Measurements from ENCODE around the gene LILRA5. TPM values are rescaled to one million over a fixed set of nuclear protein-coding genes. Genes with fewer than 3 reads are reported as not detected.

The LILRA5 gene
- total RNA-seq, 2 donors from 2014 or later, result 9.6 to 12.2 TPM

- TF ChIP-seq CTCF (IDR thresholded peaks at IDR 0.05), result no peak
- Histone ChIP-seq H3K9me3 (no peaks in the 10 kb centered on the region), H3K4me3 (no peak overlapping the region), H3K27me3 (replicated peaks; ENCODE audit: insufficient read depth) (no peaks in the 10 kb centered on the region), H3K4me1 (ENCODE audit: control insufficient read depth in 1 of 2, low read depth in 2 of 2) (no peaks in the 10 kb centered on the region), H3K36me3 (no peaks in the 10 kb centered on the region), H3K27ac (no peak overlapping the region)
- ATAC-seq (ENCODE audit: insufficient number of reproducible peaks, low FRiP score, low read depth), result no peak
- no peak for DNase-seq (ENCODE audit: low spot score)
These were observed 33.0 kb upstream of the LILRA5 start for GRCh38 chr19:54345938-54346386.

GRCh38 chr19:54343868-54344267 is 30.9 kb upstream of the LILRA5 start:
- Histone ChIP-seq H3K36me3 (no peaks in the 10 kb centered on the region), H3K9me3 (no peaks in the 10 kb centered on the region), H3K4me3 (no peak overlapping the region), H3K27me3 (replicated peaks; ENCODE audit: insufficient read depth) (no peaks in the 10 kb centered on the region), H3K4me1 (ENCODE audit: control insufficient read depth in 1 of 2, low read depth in 2 of 2) (no peaks in the 10 kb centered on the region), H3K27ac (no peak overlapping the region)
- DNase-seq (ENCODE audit: low spot score) (no peak), ATAC-seq (ENCODE audit: insufficient number of reproducible peaks, low FRiP score, low read depth) (no peak)
- no peak for TF ChIP-seq CTCF (IDR thresholded peaks at IDR 0.05)

GRCh38 chr19:54341295-54341694 is 28.3 kb upstream of the LILRA5 start:
- Histone ChIP-seq H3K27me3 (replicated peaks; ENCODE audit: insufficient read depth) (no peaks in the 10 kb centered on the region), H3K36me3 (no peaks in the 10 kb centered on the region), H3K9me3 (no peaks in the 10 kb centered on the region), H3K27ac (no peak overlapping the region), H3K4me1 (ENCODE audit: control insufficient read depth in 1 of 2, low read depth in 2 of 2) (no peaks in the 10 kb centered on the region), H3K4me3 (no peak overlapping the region)
- DNase-seq (ENCODE audit: low spot score) (no peak), ATAC-seq (ENCODE audit: insufficient number of reproducible peaks, low FRiP score, low read depth) (no peak)
- no peak for TF ChIP-seq CTCF (IDR thresholded peaks at IDR 0.05)

- no peaks in the 10 kb centered on the region for H3K4me1 ChIP-seq (ENCODE audit: control insufficient read depth in 1 of 2, low read depth in 2 of 2)
- H3K4me3 ChIP-seq, result no peak overlapping the region
- H3K36me3 ChIP-seq, result no peaks in the 10 kb centered on the region
- no peaks in the 10 kb centered on the region for H3K9me3 ChIP-seq
- ATAC-seq (ENCODE audit: insufficient number of reproducible peaks, low FRiP score, low read depth) (no peak), DNase-seq (ENCODE audit: low spot score) (no peak)
- TF ChIP-seq CTCF (IDR thresholded peaks at IDR 0.05), result no peak
- no peak overlapping the region for H3K27ac ChIP-seq
- no peaks in the 10 kb centered on the region for H3K27me3 ChIP-seq (replicated peaks; ENCODE audit: insufficient read depth)
These were observed 26.8 kb upstream of the LILRA5 start for GRCh38 chr19:54339646-54340358.

GRCh38 chr19:54338521-54338920 is 25.6 kb upstream of the LILRA5 start:
- Histone ChIP-seq H3K4me1 (ENCODE audit: control insufficient read depth in 1 of 2, low read depth in 2 of 2) (no peaks in the 10 kb centered on the region), H3K4me3 (no peak overlapping the region), H3K27me3 (replicated peaks; ENCODE audit: insufficient read depth) (no peaks in the 10 kb centered on the region), H3K36me3 (no peaks in the 10 kb centered on the region), H3K9me3 (no peaks in the 10 kb centered on the region), H3K27ac (no peak overlapping the region)
- no peak for TF ChIP-seq CTCF (IDR thresholded peaks at IDR 0.05)
- ATAC-seq (ENCODE audit: insufficient number of reproducible peaks, low FRiP score, low read depth) (no peak), DNase-seq (ENCODE audit: low spot score) (no peak)
